ENCODE results near the gene CCDC158. TPM values are rescaled to one million over a fixed set of nuclear protein-coding genes. Genes with fewer than 3 reads are reported as not detected.

Gene CCDC158
- total RNA-seq = not detected in 2 replicates

DNA sequence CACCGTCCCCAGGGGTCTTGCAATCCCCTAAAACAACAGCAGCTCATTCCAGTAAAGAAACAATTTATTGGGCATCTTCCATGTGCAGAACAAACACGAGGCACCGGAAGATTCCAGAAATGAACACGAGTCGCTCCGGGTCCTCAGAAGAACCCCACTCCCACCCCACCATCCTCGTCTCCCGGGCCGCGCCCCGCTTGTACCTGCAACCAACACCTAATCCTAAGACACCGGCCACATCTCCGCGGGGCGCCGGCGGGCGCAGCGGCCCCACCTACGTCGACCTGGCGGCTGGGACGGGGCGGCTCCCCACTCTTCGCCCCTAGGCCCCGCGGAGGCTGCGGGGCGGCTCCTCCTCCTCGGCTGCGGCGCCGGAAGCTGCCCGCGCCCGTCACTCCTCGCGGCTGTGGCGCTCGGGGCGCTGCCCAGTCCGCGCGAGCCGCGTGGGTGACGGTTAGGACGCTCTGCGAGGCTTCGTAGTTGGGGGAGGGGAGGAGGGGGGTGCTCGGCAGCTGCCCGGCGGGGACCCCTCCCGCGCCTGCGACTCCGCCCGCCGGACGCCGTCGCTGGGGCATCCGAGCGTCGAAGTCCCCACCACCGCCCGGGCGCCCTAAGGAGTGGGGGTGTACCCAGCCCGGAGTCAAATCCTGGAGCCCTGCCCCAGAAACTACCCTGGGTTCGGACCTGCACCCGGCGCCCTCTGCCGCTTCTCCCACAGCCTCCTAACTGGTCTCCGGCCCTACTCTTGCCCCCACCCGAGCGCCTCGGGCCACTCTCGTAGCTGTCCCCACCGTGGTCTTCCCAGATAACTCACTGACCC is at the start of gene CCDC158:
TSS of gene CCDC158 (minus strand) at position 380 of the 820 bp plus-strand sequence. CDS start 17,934 bp downstream, outside the sequence.

DNA sequence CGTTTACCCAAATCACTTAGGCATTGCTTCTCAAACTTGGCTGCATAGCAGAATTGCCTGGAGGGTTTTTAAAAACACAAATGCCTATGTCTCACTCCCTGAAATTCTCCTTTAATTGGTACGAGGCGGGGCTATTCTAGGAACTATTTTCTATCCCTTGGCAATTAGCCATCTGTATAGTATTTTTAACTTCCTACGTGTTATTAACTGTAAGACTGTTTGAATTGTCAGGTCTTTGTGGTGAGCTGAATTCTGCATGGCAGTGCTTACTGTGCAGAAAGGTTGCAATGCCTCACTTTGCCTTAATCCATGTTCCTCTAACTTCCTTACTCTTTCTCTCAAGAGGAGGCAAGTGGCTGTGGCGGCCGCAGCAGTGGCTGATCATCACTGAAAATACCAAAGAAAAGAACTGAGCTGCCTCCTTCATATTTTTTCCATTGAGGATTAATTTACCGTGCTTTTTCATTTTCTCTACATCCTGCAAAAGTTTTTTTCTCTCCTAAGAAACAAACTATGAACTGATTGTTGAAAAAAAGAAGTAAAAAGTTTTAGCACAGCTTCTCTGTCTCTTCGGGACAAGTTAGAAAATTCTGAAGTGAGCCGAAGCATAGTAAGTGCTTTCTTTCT is 14.1 kb upstream of the CCDC158 start, which contains the start of gene SHROOM3:
TSS of gene SHROOM3 (plus strand) at position 329 of the 627 bp plus-strand sequence. CDS start 824 bp downstream, outside the sequence.

DNA sequence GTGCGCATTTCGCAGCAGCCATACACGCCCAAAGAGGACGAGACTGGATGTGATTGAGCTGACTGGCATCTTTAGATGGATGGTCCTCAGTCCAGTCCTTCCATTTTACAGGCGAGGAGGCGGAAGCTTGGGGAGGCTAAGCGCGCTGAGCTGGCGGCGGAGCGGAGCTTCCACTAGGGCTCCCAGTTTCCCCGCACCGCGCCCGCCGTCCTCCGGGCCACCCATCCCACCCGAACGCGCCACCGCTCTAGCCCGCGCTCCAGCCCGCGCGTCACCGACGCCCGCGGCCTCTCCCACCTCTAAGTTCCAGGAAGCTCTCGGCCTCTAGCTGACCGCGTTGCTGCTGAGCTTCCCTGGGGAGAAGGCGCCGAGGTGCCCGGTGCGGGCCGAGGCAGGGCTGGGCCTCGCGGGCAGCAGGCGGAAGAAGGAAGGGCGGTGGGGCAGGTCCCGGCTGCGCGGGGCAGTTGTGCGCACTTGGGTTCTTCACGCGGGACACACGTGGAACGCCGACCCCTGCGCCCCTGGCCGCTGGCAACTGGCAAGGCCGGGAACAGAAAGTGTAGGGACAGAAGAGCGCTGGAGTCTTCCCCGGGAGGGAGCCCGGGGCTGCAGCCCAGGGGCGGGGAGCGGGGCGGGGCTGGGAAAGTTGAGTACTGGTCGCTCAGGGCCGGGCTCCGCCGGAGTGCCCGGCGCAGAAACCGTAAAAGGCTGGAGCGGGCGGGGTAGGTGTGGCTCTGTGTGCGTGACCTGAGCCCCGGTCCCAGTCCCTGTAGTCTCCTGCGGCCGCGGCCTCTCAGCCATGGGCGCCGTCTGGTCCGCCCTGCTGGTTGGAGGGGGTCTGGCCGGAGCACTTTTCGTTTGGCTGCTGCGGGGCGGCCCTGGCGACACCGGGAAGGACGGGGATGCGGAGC is 114.7 kb downstream of the CCDC158 start, which contains the start of gene STBD1:
TSS of gene STBD1 (plus strand) at position 763 of the 911 bp plus-strand sequence. CDS start at position 800, 37 bp downstream.

Small RNA genes within 50 kb of the gene (small RNA-seq; reads per million reads assigned to genes)
- gene RF00278 (not detected), gene RNU6-1000P (not detected)

Other genes starting within 250 kb of the CCDC158 start
- 122 and 142 TPM in 2 replicates for gene SCARB2, start 207.3 kb downstream of the CCDC158 start, total RNA-seq
- 0.37 TPM in 1 of 2 replicates, not detected in the other for gene FAM47E, start 169.4 kb downstream of the CCDC158 start, total RNA-seq
- gene STBD1, start 114.4 kb downstream of the CCDC158 start, total RNA-seq = 2.0 and 2.2 TPM in 2 replicates
- gene SHROOM3, start 14.1 kb upstream of the CCDC158 start, total RNA-seq = 1.6 and 4.4 TPM in 2 replicates